Gastroesophageal sphincter (tissue), 3 donors: ENCODE measurements around the gene RAB5IF.

Experiments
- EP300 ChIP-seq: sonication (generic); formaldehyde crosslinking; IDR thresholded peaks from one replicate; pipeline ENCODE4 v1.6.1; 2017; ENCODE audit warnings: antibody characterized with exemption, mild to moderate bottlenecking
- POLR2A ChIP-seq, 2 donors: fragments of 450-650 bp; IDR thresholded peaks; one replicate each; pipeline ENCODE4 v1.6.1; 2017; ENCODE audit warnings: antibody characterized with exemption in 2 of 2, mild to moderate bottlenecking in 2 of 2, moderate library complexity in 1 of 2
- POLR2AphosphoS5 ChIP-seq: sonication (generic); formaldehyde crosslinking; IDR thresholded peaks from one replicate; pipeline ENCODE4 v1.6.1; 2017; ENCODE audit warnings: antibody characterized with exemption
- TF ChIP-seq, protein P1 (sequence below), 4 experiments: fragments of 200-600 bp in 2 of 4; fragments of 450-650 bp in 2 of 4; sonication (generic) in 1 of 4; IDR thresholded peaks; one replicate each; pipeline ENCODE4 v1.5.1; 2017 to 2019; ENCODE audit warnings: antibody characterized with exemption in 4 of 4, mild to moderate bottlenecking in 2 of 4, moderate library complexity in 2 of 4

GRCh38 chr20:36634342-36634741 lies 28.8 kb downstream of the RAB5IF start:
- TF ChIP-seq, protein P1, sequence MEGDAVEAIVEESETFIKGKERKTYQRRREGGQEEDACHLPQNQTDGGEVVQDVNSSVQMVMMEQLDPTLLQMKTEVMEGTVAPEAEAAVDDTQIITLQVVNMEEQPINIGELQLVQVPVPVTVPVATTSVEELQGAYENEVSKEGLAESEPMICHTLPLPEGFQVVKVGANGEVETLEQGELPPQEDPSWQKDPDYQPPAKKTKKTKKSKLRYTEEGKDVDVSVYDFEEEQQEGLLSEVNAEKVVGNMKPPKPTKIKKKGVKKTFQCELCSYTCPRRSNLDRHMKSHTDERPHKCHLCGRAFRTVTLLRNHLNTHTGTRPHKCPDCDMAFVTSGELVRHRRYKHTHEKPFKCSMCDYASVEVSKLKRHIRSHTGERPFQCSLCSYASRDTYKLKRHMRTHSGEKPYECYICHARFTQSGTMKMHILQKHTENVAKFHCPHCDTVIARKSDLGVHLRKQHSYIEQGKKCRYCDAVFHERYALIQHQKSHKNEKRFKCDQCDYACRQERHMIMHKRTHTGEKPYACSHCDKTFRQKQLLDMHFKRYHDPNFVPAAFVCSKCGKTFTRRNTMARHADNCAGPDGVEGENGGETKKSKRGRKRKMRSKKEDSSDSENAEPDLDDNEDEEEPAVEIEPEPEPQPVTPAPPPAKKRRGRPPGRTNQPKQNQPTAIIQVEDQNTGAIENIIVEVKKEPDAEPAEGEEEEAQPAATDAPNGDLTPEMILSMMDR (IDR thresholded peaks at IDR 0.05) = no peak
- TF ChIP-seq POLR2A (IDR thresholded peaks at IDR 0.05) (no peak), POLR2AphosphoS5 (no peak), EP300 (no peak)
